HG03175 (cell line): Measurements from ENCODE around the gene ZNF575.

ENCODE experiments used
- ATAC-seq: cut with Tn5 transposase; IDR thresholded peaks from one replicate; pipeline ENCODE4 v1.9.1; 2021; ENCODE audit warnings: mild to moderate bottlenecking, moderate library complexity; ENCODE audit not compliant: unreplicated experiment

The ZNF575 gene

DNA sequence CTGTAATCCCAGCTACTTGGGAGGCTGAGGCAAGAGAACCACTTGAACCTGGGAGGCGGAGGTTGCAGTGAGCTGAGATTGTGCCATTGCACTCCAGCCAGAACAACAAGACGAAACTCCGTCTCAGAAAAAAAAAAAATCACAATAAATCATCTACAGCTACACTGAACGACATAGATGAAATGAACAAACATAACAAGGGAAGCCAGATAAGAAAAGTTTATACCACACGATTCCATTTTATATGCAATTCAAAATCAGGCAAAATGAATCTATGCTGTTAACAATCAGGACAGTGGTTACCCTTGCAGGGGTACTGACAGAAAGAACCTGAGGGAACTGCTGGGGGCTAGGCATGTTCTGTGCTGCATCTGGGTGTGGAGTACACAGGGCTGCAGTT, 36.7 kb downstream of the ZNF575 start:
- no peak for ATAC-seq

DNA sequence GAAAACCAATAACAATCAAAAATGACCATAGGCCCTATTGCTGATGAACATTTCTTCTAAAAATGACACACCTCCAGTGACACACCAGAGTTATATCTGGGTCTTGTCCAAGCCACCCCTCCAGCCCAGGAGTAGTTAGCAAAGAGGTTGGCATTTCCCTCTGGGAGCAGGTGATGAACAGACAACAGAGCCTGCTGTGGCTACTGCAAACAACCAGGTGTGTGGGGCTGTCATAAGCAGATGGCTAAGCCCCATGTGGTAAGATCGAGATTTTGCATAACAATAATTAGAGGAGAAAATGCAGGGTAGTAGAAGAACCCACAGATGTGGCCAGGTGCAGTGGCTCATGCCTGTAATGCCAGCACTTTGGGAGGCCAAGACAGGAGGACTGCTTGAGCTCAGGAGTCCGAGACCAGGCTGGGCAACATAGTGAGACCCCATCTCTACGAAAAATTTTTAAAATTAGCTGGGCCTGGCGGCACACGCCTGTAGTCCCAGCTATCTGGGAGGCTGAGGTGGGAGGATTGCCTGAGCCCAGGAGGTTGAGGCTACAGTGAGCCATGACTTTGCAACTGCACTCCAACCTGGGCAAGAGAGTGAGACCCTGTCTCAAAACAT, 37.3 kb downstream of the ZNF575 start:
- no peak for ATAC-seq

DNA sequence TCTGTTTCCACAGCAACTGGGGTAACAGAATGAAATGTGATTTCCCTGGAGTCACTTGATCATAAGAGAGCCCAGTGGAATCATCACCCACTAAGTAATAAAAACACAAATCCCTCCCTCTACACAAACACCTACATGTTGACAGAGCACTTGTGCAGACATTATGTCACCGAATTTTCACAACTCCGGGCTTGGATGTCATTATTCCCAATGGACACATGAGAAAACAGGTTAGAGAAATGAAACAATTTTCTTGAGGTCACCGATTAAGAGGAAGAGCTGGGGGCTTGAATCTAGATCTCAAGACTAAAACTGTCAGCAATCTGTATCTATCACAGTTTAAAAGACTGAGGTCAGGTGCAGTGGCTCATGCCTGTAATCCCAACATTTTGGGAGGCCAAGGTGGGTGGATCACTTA, 39.2 kb downstream of the ZNF575 start:
- ATAC-seq: no peak

DNA sequence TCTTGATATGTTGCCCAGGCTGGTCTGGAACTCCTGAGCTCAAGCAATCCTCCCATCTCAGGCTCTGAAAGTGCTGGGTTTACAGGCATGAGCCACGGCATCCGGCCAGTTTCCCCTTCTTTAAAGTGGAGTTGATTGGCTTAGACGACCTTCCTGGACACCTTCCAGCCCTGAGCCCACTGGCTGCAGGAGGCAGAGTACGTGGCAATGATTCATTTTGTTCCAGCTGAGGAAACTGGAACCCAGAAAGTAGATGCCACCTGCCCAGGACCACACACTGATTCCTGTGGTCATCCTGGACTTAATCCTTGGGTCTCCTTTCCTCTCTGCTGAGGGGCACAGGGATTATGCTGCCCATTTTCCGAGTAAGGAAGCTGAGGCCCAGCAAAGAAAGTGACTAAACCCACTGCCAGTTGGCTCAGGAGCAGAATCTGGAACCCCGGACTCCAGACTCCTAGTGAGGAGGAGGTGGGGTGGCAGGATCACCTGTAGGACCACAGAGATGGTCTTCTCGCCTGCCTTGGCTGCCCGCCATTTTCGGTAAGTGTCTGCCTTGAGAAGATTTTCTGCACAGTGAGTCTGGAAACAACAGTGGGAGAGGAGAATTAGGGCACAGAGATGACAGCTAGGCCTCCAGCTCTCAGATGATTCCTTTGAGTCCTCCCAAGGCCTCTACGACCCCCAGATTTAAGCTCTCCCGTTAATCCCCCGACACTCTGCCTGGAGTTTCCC, 41.6 kb downstream of the ZNF575 start:
- no peak for ATAC-seq

DNA sequence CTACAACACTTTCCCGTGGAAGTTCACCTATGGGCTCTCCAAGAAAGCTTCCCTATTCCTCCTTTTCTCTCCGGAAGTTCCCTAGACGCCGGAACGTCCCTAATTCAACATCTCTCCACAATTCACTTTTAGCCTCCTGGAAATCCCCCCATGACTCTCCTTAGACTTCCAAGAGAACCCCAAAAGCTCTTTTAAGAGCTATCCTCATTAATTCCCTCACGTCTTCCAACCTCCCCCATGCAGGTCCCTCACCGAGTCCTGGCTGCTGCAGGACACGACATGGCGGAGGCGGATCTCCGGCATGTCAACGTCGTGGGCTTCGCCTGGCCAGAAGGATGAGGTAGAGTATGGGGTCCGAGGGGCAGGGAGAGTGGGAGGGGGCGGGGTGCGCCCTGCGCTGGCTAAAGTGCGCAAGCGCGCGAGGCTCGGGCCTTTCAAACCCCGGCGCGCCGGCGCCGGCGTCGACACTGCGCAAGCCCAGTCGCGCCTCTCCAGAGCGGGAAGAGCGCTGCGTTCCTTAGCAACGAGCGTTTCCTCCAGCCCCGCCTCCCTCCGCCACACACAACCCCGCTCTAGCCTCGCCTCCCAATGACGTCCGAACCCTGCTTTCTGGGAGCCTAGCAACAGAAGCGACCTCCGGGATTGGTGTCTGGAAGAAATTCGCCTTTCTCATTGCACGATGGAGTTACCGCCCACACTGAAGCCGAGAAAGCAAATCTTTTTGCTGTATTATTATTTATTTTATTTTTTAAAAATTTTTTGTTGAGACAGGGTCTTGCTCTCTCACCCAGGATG, 42.4 kb downstream of the ZNF575 start, which contains the start of the genes PINLYP and XRCC1:
Gene PINLYP (plus strand): TSS at position 646 of the 795 bp plus-strand sequence. CDS start 1,391 bp downstream, outside the sequence.
Gene XRCC1 (minus strand): TSS at position 372 of the 795 bp plus-strand sequence. CDS start 69 bp downstream, at position 303.
- ATAC-seq: peak; percentile 98

DNA sequence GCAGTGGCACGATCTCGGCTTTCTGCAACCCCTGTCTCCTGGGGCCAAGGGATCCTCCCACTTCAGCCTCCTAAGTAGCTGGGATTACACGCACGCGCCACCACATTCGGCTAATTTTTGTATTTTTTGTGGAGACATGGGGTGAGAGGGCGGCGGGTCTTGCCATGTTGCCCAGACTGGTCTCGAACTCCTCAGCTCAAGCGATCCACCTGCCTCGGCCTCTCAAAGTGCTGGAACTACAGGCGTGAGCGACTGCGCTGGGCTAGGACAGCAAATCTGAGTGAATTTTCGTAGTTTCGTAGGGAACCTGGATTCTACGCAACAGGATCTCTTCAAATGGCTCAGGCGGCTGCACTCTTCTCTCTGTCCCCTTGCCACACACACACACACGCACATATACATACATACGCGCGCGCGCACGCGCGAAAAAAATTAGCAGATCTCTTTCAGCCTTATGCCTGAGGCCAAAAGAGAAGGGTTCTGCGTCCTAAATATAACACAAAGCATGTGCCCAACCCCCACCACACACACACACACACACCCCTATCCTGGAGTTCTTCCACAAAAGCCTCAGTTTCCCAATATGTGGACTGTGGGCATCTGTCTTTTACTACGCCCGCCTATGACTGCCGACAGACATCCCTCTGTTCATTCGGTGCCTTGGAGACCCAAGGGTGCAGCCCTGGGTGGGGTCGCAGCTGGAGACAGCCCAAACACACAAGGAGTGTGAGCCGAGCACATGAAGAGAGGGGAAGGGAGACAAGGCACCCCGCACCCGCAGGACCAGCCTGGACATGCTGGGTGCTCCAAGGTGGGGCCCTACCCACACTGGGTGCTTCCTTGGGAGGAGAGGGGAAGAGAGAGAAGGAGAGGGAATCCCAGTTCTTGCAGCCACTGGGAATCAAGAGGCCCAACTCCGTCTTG, 43.2 kb downstream of the ZNF575 start:
- ATAC-seq: no peak

DNA sequence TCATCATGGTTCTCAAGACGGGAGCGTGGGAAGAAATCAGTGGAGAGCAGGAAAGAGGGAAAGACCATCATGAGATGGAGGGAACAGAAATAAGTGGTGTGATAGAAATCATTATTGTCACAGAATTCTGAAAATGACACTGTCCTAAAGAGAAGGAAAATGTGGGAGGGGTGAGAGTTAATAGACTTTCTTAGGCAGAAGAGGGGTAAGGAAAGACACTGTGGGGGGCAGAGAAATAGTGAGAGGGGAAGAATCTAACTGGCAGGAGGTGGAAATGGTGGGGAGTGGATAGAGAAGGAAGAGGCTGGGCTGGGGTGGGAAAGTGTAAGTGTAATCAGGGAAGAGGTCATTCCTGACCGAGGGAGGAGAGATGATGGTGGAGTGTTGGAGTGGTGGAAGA, 45.8 kb downstream of the ZNF575 start:
- no peak for ATAC-seq

DNA sequence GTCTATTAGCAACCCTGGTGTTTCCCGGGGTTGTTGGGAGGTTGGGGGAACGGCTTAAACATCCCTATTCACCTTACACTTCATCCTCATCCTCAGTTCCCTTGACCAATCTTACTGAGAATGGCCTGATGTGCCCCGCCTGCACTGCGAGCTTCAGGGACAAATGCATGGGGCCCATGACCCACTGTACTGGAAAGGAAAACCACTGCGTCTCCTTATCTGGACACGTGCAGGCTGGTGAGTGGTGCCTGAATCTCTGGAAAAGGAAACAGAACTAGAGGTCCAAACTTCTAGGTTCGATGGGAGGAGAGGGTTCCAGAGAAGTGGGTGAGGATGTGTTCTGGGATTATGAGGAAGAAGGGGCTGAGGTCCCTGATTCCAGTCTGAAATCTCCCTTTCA, 48.5 kb downstream of the ZNF575 start:
- ATAC-seq: no peak

DNA sequence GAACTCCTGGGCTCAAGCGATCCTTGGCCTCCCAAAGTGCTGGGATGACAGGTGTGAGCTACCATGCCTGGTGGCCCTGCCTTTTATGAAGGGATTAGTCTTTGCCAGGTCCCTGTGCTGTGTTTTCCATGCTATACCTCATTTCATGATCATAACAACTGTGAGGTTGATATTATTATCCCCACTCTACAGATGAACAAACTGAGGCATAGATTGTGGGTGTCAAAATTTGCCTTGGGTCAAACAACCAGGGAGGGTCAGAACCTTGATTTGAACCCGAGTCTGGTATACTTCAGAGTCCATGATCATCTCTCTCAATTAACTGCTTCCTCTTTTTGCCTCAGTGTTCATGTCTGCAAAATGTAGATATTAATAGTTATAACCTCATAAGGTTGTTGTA, 49.5 kb downstream of the ZNF575 start:
- no peak for ATAC-seq

DNA sequence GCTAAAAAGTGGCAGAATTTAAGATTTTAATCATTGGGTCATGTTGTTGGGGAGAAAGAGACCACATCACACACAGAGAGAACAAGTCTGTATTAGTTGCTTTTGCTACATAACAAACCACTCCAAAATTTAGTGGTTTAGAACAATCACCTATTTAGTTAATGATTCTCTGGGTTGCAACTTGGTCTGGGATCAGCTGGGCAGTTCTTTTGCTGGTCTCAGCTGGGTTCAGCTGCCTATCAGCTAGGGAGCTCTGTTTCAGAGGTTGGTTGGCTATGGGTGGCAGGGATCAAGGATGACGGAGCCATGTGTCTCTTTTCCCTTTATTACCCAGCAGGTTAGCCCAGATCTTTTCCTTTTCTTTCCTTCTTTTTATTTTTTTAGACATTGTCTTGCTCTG, 51.5 kb downstream of the ZNF575 start:
- ATAC-seq: peak; percentile 60
